NAMALWA (cell line): ENCODE results near the gene CSPG4.
"Not testable (repeated sequence)": the region's sequence is repeated elsewhere in the genome, so short reads cannot be mapped to it uniquely, and the experiment has no call there.

Experiments
- DNase-seq: peaks from one replicate; pipeline ENCODE4 v3.0.0-alpha.2; 2015; ENCODE audit warnings: low spot score

Gene CSPG4

DNA sequence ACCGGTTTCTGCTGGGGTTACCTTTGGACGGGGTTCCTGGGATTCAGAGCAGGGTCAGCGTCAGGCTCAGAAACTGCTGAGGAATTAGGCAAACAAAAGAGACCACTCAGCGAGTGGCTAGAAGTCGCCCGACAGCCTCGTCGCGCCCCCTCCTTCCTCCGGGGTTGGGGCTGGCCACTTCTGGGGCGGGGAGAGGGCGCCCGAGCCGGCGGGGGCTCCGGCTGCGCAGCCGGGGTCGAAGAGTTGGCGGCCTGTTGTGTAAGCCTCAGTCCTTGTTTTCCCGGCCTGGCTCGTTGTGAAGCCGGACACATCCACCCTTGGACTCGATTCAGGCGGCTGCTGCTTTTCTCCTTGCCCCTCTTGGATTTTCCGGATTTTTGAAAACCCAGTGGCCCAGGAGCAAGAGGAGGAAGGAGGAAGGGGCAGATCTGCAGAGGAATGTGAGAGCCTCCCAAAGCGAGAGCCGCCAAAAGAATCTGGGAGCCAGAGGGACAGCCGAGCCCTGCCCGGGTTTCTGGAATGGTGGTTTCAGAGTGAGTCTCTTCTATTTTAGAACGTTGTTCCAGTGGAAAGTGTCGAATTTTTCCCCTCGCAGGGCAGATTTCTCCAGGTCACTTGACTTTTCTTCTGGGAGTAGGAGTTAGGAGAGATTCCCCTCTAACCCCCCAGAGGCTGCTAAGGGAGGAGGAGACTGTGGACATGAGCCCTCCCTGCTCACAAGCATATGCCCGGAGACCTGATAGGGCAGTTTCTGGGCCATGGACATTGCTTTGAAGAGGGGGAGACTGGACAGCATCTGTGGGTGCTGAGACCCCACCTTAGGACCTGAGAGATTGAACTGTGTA lies 64.3 kb downstream of the CSPG4 start:
- DNase-seq = no peak

GRCh38 chr15:75647370-75648155 lies 65.1 kb downstream of the CSPG4 start, which contains the start of gene SNX33:
Gene SNX33, plus strand, starts transcription at chr15:75647912. Its CDS starts 1,191 bp downstream, at chr15:75649103.
- DNase-seq = peak; percentile 32

DNA sequence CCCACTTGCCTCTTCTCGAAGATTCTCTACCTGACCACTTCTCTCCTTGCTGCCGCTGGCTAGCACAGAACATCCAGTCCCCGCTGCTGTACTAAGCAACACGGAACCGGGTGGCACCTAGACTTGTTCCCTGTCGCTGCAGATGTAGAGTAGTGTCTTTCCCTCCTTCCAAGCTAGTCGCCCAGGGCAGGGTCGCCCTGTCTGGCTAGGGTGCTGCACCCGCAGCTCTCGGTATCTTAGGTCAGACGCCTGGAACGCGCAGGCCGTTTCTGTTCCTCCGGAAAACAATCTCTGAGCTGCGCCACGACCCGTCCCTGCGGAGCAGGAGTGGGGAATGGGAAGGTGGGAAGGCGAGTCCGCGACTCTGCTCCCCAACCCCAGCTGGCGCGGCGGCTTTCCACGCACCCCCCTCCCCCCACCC lies 65.7 kb downstream of the CSPG4 start:
- no peak for DNase-seq

DNA sequence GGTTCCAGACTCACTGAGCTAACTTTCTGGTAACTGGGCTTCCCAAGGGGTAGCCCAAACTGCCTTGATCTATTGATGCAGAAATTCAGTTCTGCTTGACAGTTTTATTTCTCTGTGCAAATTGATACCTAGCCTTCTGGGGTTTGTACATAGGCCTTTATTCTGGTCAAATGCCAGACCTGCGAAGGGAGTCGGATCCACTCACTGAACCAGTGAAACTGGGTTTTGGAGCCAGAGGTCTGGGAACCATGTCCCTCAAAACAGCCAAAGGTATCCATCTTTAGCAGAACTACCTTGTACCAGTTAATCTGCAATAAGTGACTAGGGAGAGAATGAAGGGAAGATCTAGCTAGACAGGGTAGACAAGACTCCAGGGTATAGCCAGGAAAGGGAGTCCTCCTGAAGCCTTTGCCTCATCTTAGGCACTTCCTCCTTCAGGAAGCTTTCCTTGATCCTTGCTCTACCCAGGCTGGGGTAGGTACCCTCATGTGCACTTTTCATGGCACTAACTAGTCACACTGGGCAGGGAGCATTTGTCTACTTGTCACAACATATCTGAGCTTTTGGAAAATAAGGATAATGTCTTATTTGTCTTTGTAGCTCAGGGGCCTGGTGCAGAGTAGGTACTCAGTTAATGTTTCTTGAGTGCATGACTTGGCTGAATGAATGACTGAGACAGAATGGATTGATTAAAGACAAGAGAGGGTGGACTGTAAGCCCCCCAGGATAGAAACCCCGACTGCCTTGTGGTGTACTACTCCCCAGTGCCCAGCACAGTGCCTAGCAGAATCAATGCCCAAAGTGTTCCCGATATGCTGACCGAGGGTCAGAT lies 66.3 kb downstream of the CSPG4 start:
- no peak for DNase-seq

GRCh38 chr15:75644376-75644775 lies 68.3 kb downstream of the CSPG4 start:
- no peak for DNase-seq

- DNase-seq = peak; percentile 49
These were observed 71.0 kb downstream of the CSPG4 start for GRCh38 chr15:75641603-75642002.

DNA sequence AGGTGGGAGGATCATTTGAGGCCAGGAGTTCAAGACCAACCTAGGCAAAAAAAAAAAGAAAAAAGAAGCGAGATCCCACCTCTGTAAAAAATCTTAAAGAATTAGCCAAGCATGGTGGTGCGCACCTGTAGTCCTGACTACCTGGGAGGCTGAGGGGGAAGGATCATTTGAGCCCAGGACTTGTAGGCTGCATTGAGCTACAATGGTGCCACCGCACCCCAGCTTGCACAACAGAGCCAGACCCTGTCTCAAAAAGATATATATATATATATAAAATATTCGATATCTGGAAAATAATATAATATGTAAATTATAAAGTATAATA lies 71.5 kb downstream of the CSPG4 start:
- no peak for DNase-seq

DNA sequence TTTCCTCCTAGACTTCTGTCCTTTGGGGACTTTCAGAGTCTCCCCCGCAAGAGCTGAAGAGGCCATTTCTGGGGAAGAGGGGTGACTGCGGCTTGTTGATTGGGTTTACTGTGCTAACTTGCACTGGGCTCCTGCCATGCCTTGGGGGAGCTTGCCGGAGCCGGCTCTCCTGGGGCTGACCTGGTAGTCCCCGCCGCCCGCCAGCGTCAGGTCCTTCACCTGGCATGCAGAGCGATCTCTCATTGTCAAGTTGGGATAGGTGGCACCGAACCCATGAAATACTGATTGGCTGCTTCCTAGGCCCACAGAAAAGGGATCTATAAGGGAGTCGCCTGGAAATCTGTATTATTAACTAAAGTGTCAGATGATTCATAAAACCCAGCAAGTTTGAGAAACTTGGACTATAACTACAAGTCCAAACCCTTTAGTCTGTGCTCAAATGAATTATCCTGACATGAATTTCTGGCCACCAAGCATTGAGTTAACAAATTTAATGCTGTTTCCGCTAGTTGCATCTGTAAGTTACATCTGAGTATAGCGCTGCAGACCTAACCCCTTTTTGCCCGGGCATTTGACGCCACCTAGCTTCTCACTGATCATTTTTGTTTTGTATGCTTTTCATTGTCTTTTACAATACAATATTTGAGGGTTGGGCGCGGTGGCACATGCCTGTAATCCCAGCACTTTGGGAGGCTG lies 72.0 kb downstream of the CSPG4 start:
- peak; percentile 81 for DNase-seq

- DNase-seq = peak; percentile 99
These were observed 72.8 kb downstream of the CSPG4 start, which contains the start of gene IMP3 for GRCh38 chr15:75639709-75640482. Gene IMP3, minus strand, starts transcription at chr15:75640224. Its CDS starts 56 bp downstream, at chr15:75640168.

GRCh38 chr15:75639191-75639708 lies 73.4 kb downstream of the CSPG4 start:
- peak; percentile 33 for DNase-seq

DNA sequence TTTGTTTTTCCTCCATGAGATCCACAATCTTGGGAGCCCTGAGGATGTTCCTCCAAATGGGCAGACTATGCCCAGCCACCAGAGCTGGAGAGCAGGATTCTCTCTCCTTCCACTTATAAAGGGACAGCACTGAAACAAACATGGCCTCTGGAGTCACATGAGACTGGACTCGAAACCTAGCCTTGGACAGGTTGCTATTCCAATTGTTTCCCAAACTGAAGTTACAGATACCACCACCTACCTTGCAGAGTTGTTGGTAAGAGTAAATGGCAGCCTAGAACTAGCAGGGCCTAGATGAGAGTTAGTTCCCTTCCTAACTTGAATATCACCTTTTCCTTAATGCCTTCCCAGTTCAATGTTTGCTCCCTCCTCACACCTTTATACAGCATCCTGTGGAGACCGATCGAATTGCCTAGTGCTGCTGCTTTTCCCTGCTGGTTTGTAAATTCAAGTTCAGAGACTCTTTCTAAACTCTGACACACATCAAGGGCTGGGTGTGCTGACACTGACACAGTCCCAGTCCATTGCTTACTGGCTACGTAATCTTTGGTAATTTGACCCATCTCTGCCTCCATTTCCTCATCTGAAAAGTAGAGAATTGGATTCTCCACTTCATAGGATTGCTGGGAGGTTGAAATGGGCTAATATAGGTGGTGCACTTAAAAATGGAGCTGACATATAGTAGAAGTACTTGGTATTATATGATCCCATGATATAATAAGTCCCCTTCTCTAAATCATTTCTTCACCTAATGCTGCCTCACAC lies 75.2 kb downstream of the CSPG4 start:
- no peak for DNase-seq

GRCh38 chr15:75636026-75636425 lies 76.6 kb downstream of the CSPG4 start:
- no peak for DNase-seq

DNA sequence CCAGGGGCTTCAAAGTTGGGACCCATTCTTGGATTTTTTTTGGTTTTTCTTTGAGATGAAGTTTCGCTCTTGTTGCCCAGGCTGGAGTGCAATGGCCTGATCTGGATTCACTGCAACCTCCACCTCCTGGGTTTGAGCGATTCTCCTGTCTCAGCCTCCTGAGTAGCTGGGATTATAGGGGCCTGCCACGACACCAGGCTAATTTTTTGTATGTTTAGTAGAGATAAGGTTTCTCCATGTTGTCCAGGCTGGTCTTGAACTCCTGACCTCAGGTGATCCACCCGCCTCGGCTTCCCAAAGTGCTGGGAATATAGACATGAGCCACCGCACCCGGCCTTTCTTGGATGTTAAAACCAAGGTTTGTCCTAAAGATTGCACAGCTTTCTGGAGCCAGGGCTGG lies 78.7 kb downstream of the CSPG4 start:
- DNase-seq = not testable (repeated sequence)

- no peak for DNase-seq
These were observed 80.7 kb downstream of the CSPG4 start for GRCh38 chr15:75631935-75632334.

GRCh38 chr15:75625542-75626347 lies 86.9 kb downstream of the CSPG4 start, which contains the start of gene SNUPN:
Gene SNUPN, minus strand, starts transcription at chr15:75625725. Its CDS starts 4,674 bp downstream, at chr15:75621051.
- peak; percentile 93 for DNase-seq
